HG03135 (cell line): ENCODE results near the gene SETBP1.

ENCODE experiments used
- ATAC-seq: cut with Tn5 transposase; IDR thresholded peaks from one replicate; pipeline ENCODE4 v1.9.1; 2021; ENCODE audit warnings: mild to moderate bottlenecking, moderate library complexity; ENCODE audit not compliant: unreplicated experiment

SETBP1 gene

GRCh38 chr18:44837482-44838180, 156.9 kb downstream of the SETBP1 start:
- no peak for ATAC-seq

- ATAC-seq, result peak; percentile 96
These were observed 158.4 kb downstream of the SETBP1 start for GRCh38 chr18:44838971-44839666.

GRCh38 chr18:44840058-44840790, 159.5 kb downstream of the SETBP1 start:
- ATAC-seq, result no peak

- ATAC-seq, result no peak
These were observed 160.5 kb downstream of the SETBP1 start for GRCh38 chr18:44841221-44841620.

GRCh38 chr18:44841752-44842587, 161.3 kb downstream of the SETBP1 start:
- no peak for ATAC-seq

GRCh38 chr18:44842588-44843412, 162.1 kb downstream of the SETBP1 start:
- no peak for ATAC-seq

GRCh38 chr18:44844486-44844885, 163.8 kb downstream of the SETBP1 start:
- ATAC-seq, result no peak

GRCh38 chr18:44846450-44846849, 165.8 kb downstream of the SETBP1 start:
- no peak for ATAC-seq

GRCh38 chr18:44848644-44849335, 168.1 kb downstream of the SETBP1 start:
- ATAC-seq, result no peak

- ATAC-seq, result no peak
These were observed 168.7 kb downstream of the SETBP1 start for GRCh38 chr18:44849361-44849760.

- no peak for ATAC-seq
These were observed 169.3 kb downstream of the SETBP1 start for GRCh38 chr18:44850001-44850400.

- ATAC-seq, result no peak
These were observed 171.4 kb downstream of the SETBP1 start for GRCh38 chr18:44851856-44852621.

GRCh38 chr18:44852818-44853217, 172.1 kb downstream of the SETBP1 start:
- no peak for ATAC-seq

- ATAC-seq, result no peak
These were observed 172.7 kb downstream of the SETBP1 start for GRCh38 chr18:44853430-44853829.

- no peak for ATAC-seq
These were observed 175.0 kb downstream of the SETBP1 start for GRCh38 chr18:44855681-44856080.

GRCh38 chr18:44856157-44856556, 175.5 kb downstream of the SETBP1 start:
- no peak for ATAC-seq

GRCh38 chr18:44857081-44857480, 176.4 kb downstream of the SETBP1 start:
- ATAC-seq, result no peak

- ATAC-seq, result no peak
These were observed 177.2 kb downstream of the SETBP1 start for GRCh38 chr18:44857744-44858491.
